A549 treated with CORT108297 at 1 μM for 4 hours (cell line): ENCODE results near the gene DTD2. TPM values are rescaled to one million over a fixed set of nuclear protein-coding genes. Genes with fewer than 3 reads are reported as not detected.

Experiments
- total RNA-seq: library from RNA; stranded (reverse); fragments of 200-300 nt; extraction: Qiagen RNA extraction; gene quantifications from 5 replicates; pipeline ENCODE4 v1.2.3, GENCODE V29; 2022

DTD2 gene
- total RNA-seq: 15.5 to 20.7 TPM (median 17.7 TPM) in 5 replicates

GRCh38 chr14:31456841-31457664, at the start of gene DTD2:
DTD2 (minus strand) TSS chr14:31457506; CDS start chr14:31457393, 113 bp downstream.

GRCh38 chr14:31487886-31488285, 30.6 kb upstream of the DTD2 start, which contains the start of gene GPR33:
GPR33 (minus strand) TSS chr14:31488039; CDS start chr14:31483965, 4,074 bp downstream.

GRCh38 chr14:31420319-31421111, 36.8 kb downstream of the DTD2 start, which contains the start of gene HEATR5A:
HEATR5A (minus strand) TSS chr14:31420550; CDS start chr14:31402975, 17,575 bp downstream.

Other genes with a start within 250 kb of the DTD2 start
- gene HECTD1, start 249.7 kb downstream of the DTD2 start, total RNA-seq: 56.4 to 79.7 TPM (median 57.9 TPM) in 5 replicates
- 15.5 to 22.4 TPM (median 21.2 TPM) in 5 replicates for gene HEATR5A, start 37.0 kb downstream of the DTD2 start, total RNA-seq
- gene GPR33, start 30.5 kb upstream of the DTD2 start, total RNA-seq: not detected in 5 replicates
- gene NUBPL, start 103.9 kb upstream of the DTD2 start, total RNA-seq: 7.6 to 11.0 TPM (median 7.9 TPM) in 5 replicates